CD4-positive, alpha-beta T cell treated with Interleukin-21 for 1 hour (primary cell): ENCODE data around the gene FER.
"Not testable (repeated sequence)": the region's sequence is repeated elsewhere in the genome, so short reads cannot be mapped to it uniquely, and the experiment has no call there.

Experiments
- DNase-seq: peaks from one replicate; pipeline ENCODE4 v3.0.0-alpha.2; 2020

FER gene

GRCh38 chr5:108747774-108748400 lies at the start of gene FER:
Gene FER (plus strand): TSS chr5:108747897. CDS start chr5:108798183, 50,286 bp downstream.
- peak; percentile 81 for DNase-seq

- DNase-seq: not testable (repeated sequence)
Observed at GRCh38 chr5:108700388-108700787, 47.3 kb upstream of the FER start.

GRCh38 chr5:108700930-108701329 lies 46.8 kb upstream of the FER start:
- DNase-seq: no peak

- DNase-seq: no peak
Observed at GRCh38 chr5:108702546-108702945, 45.2 kb upstream of the FER start.

- DNase-seq: peak; percentile 6
Observed at GRCh38 chr5:108703313-108703712, 44.4 kb upstream of the FER start.

GRCh38 chr5:108707141-108707540 lies 40.6 kb upstream of the FER start:
- no peak for DNase-seq

- DNase-seq: no peak
Observed at GRCh38 chr5:108711898-108712297, 35.8 kb upstream of the FER start.

- no peak for DNase-seq
Observed at GRCh38 chr5:108715408-108715807, 32.3 kb upstream of the FER start.

- no peak for DNase-seq
Observed at GRCh38 chr5:108720391-108720790, 27.3 kb upstream of the FER start.

GRCh38 chr5:108726446-108727235 lies 21.1 kb upstream of the FER start:
- DNase-seq: no peak

GRCh38 chr5:108727236-108727650 lies 20.5 kb upstream of the FER start:
- DNase-seq: no peak

- peak; percentile 43 for DNase-seq
Observed at GRCh38 chr5:108727651-108728565, 19.8 kb upstream of the FER start.

GRCh38 chr5:108728566-108729241 lies 19.0 kb upstream of the FER start:
- peak; percentile 70 for DNase-seq

GRCh38 chr5:108729242-108729615 lies 18.5 kb upstream of the FER start:
- no peak for DNase-seq

GRCh38 chr5:108730617-108731340 lies 16.9 kb upstream of the FER start:
- DNase-seq: no peak

GRCh38 chr5:108735790-108736189 lies 11.9 kb upstream of the FER start:
- no peak for DNase-seq

- DNase-seq: no peak
Observed at GRCh38 chr5:108736855-108737254, 10.8 kb upstream of the FER start.

- DNase-seq: no peak
Observed at GRCh38 chr5:108739376-108739775, 8.3 kb upstream of the FER start.

- DNase-seq: no peak
Observed at GRCh38 chr5:108739906-108740305, 7.8 kb upstream of the FER start.

- DNase-seq: no peak
Observed at GRCh38 chr5:108743319-108743718, 4.4 kb upstream of the FER start.

GRCh38 chr5:108743846-108744245 lies 3.9 kb upstream of the FER start:
- no peak for DNase-seq

GRCh38 chr5:108747111-108747773 lies 455 bp upstream of the FER start:
- no peak for DNase-seq
